NCI-H1105 treated with DMSO at 0.1 percent for 48 hours (cell line): ENCODE results near the gene ZNF14.
"Not testable (repeated sequence)": the region's sequence is repeated elsewhere in the genome, so short reads cannot be mapped to it uniquely, and the experiment has no call there.

Experiments
- DNase-seq: peaks from one replicate; lab custom pipeline; 2025; lab: John Stamatoyannopoulos, UW

Gene ZNF14

DNA sequence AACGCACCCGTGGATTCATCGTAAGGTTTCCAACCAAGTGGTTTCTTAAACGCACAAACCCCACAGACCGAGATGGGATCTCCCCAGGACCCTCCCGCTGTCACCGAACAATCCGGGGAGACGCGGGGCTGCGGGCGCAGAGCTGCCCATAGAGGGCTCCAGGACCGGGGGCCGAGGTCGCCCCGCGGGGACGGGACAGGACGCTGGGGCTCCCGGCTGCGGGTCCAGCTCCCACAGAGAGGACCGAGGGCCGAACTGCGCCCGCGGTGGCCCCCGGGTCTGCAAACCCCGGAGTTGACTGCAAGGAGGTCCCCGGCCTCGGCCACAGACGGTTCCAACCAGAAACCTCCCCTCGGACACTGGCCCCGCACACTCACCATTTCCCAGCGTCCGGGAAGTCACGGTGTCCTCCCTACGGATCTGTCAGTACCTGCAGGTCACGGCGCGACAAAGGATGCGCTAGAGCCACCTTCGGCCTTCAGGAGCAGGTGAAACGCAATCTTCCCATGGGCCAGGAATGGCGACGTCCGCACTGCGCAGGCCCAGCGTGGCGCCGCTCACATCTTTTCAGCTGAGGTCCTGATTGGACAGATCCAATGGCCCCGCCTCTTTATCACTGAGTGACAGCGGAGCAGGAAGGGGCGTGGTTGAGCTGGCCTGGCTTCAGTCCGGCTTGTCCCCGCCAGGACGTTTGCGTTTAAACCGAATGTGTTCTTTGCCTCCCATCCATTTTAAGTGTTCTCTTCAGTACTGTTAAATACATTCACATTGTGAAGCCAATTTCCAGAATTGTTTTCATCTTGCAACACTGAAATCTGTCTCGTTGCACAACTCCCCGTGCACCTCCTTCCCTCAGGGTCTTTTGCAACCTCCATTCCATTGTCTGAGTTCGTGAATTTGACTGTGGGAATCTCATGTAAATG, at the start of gene ZNF14:
Gene ZNF14 (minus strand): TSS at position 534 of the 923 bp plus-strand sequence. CDS start 154 bp downstream, at position 380.
- DNase-seq = peak; percentile 96

DNA sequence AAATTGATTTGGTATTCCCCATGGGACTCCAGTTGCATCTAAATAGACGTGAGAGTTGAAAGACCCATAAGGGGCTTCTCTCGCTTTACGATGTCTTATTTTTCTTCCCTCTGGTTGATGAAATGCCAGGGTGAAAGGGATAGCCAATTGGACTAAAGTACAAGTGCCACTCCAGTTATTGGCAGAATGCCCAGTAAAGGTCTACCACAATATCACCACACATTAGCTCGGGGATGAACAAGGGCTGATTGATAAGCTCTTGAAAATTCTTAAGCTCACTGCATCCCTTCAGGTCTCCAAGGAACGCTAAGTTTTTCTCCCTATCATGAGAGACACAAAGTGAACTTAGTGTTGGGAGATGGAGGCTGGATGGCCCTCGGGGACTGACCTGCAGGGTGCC, 48.9 kb upstream of the ZNF14 start:
- DNase-seq = peak; percentile 93

DNA sequence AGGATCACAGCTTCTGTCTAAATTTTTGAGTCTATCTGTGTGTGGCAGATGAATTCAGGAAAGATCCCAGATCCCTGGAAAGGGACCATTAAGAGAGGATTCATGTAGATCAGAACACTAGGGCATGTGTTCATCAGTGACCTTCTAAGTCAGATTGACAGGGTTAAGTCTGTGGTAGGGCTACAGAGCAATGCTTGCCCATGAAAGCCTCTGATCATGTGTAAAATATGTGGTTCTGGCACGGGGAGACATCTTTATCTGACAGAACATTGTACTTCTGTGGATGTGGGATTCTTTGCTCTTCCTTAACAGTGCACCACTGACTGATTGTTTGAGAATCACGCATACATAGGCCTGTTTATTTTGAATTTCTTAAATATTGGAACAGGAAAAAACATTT, 45.8 kb upstream of the ZNF14 start:
- no peak for DNase-seq

DNA sequence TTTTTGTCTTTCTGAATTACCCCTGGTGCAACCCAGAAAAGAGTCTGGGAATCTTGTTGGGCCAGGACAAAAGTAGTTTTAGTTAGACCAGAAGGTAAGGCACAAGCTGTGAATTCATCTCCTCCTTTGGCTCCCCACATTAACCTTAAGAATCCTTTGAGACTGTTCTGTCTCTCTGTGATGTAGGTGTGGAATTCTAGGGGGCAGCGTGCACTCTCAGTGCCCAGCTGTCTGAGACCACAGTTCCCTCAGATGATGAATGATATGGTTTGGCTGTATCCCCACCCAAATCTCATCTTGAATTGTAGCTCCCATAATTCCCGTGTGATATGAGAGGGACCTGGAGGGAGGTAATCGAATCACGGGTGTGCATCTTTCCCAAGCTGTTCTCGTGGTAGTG, 44.8 kb upstream of the ZNF14 start:
- no peak for DNase-seq

DNA sequence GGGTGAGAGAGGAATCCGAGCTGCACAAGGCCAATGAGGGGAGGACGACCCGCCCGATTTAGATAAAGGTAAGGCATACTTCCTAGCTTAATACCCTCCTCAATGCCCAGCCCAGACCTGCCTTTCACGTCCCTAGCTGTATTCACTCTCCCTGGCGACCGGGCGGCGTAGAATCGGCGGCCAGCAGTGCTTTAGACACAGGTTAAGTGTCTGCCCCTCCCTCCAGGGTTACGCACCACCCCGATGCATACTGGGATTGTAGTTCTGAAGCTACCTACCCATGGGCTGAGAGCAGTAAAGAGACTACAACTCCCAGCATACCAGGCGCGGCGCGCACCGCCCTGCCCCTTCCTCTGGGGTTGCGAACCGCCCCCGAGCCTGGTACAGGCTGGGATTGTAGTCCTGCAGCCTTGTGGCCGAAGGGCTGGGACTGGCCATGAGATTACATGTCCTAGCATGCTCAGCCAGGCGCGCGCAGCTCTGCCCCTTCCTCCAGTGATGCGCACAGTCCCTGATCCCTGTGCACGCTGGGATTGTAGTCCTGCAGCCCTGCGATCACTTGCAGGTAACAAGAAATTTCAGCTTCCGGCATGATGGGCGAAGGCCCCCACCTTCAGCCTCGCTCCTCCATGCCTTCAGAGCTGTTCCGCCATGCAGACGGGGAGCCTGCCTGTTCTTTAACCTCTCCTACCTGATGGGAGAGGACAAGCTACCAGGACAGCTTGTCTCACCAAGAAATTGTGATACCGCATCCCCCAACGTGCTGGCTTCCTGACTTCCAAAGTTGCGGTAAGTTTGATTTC, 43.5 kb upstream of the ZNF14 start:
- peak; percentile 99 for DNase-seq

DNA sequence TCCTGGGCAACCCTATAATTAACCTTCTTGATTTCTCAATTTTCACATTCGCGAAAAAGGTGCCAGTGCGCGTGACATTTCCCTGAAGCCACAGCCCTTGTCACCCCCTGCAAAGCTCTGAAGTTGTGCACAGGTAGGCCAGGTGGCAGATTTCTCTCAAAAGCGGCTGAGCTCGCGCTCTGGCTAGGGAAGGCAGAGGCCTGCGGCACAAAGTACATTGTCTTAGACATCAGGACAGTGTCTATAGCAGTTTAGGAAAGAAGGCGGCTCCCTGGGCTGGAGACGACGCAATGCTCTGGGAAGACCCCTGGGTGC, 42.9 kb upstream of the ZNF14 start:
- DNase-seq = peak; percentile 77

DNA sequence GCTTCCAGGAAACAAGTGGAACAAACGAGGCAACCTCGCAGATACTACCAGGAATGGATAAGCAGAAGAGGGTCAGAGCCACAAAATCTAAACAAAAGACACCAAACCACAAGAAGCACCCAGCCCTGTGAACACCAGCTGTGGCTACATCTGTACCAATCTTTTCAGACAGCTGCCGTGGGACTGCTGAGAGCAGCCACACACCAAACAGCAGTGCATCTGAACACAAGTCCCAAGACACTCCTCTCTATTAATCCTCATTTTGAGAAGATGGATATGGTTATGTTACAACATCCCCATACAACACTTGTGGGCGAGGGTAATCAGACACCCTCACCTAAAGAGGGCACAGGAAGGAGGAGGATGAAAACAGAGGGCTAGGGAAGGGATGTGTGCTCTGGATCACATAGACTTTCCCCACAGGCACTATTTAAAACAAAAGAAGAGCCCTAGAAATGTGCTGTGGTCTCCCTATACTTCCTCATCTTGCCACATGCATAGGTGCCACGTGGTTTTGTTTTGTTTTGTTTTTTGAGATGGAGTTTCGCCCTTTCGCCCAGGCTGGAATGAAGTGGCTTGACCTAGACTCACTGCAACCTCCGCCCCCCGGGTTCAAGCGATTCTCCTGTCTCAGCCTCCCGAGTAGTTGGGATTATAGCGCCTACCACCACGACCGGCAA, 41.6 kb upstream of the ZNF14 start:
- DNase-seq = no peak

DNA sequence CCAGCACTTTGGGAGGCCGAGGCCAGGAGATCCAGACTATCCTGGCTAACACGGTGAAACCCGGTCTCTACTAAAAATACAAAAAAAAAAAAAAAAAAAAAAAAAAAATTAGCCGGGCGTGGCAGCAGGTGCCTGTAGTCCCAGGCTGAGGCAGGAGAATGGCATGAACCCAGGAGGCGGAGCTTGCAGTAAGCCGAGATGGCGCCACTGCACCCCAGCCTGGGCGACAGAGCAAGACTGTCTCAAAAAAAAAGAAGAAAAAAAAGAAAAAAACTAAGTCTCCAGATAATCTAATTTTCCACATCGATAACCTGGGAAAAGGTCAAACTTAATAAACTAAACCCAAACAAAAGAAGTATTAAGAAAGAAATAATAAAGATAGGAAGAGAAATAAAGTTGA, 39.1 kb upstream of the ZNF14 start:
- DNase-seq = not testable (repeated sequence)

DNA sequence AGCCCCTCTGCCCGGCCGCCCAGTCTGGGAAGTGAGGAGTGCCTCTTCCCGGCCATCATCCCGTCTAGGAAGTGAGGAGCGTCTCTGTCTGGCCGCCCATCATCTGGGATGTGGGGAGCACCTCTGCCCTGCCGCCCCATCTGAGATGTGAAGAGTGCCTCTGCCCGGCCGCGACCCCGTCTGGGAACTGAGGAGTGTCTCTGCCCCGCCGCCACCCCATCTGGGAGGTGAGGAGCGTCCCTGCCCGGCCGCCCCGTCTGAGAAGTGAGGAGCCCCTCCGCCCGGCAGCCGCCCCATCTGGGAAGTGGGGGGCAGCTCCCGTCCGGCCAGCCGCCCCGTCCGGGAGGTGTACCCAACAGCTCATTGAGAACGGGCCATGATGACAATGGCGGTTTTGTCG, 37.1 kb upstream of the ZNF14 start:
- not testable (repeated sequence) for DNase-seq

DNA sequence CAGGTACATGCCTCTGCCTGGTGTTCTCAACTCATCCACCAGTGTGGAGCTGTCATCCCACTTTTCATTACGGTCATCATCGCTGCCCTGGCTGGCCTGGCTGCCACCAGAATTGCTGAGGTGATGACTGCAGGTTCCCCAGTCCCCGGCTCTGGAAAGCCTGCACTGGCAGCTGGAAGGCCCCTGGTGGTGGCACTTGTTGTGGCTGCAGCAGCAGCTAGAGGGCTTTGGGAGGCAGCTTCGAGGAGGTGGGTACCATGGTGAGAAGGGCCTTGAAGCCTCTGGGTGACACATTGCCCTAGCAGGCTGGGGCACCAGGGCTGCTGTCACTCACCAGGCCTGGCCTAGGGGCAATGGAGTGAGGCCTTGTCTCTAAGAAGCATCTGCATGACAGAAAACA, 25.3 kb upstream of the ZNF14 start:
- DNase-seq = no peak

DNA sequence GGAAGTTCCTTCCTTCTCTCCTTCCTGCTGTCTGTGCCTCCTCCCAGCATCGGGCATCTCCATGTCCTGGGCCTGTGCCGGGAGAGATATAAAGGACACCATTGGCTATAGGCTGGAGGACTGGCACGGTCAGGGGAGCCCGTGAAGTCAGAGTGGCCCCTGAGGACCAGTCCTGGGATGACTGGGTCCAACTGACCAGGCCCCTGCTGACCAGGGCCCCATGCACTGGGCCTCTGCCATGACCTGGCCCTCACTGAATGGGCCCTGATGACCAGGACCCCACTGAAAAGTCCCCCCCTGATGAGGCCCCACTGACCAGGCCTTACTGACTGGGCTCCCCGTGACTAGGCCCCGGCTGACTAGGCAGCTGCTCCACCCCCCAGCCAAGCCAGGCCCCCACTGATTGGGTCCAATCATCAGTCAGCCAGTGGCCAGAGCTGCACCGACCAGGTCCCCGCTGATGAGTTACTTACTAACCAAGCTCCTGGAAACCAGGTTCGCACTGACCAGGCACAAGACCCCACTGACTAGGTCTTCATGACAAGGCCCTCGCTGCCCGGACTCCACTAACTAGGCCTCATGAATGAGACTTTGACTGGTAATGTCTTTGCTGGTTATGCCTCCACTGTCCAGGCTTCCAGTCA, 20.0 kb upstream of the ZNF14 start:
- no peak for DNase-seq

DNA sequence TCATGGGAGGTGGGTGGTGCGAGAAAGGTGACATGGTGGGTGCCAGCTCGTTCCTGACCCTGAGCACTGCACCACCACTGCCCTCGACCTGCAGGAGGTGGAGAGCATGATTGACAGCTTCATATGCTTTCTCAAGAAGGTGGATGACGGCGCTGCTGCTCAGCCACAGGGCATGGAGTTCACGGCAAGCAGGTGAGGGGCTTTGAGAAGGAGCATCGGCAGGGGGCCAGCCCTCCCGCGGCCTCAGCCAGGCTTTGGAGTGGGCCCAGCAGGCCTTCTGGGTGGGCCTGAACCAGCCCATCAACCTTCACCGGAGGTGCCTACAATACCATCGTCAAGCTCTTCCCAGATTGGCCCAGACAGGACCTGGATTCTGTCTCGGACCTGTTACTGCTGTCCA, 18.9 kb upstream of the ZNF14 start:
- no peak for DNase-seq

DNA sequence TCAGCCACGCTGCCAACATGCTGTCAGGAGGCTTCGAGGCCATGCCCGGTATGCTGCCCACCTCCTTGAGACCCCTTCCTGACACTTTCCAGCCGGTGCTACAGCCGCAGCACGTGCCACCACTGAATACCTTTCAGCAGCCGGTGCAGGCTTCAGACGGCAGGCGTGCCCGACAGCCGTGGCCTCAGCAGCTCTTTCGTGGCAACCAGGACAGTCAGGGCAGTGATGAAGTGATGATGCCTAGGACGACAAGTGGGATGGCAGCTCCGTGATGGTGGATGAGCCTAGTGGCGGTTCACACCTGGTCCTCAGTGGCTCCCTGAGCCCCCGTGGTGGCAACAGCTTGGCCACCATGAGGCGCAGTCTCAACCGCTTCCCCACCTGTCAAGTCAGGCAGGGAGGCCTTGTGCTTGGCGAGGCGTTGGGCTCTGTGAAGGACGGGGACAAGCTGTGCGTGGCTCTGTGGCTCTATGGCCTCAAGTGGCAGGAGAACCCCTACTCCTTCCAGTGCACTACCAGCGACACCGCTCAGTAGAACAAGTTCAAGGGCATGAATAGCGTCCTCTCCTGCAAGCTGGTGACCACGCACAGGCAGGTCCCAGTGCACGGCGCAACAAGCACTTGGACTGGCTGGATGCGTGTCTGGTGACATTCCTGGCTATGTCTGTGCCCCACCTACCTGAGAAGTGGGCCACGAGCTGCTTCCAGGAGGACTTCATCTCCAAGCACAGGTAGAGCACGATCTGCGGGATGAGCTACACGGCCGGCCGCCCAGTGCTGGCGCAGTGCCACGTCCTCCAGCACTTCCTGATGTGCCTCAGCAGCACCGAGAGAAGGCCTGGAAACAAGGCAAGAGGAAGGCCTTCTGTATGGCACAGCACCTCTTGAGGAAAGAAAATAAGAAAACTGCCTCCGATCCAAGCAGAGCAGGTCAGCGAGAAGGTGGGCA, 18.2 kb upstream of the ZNF14 start:
- no peak for DNase-seq

DNA sequence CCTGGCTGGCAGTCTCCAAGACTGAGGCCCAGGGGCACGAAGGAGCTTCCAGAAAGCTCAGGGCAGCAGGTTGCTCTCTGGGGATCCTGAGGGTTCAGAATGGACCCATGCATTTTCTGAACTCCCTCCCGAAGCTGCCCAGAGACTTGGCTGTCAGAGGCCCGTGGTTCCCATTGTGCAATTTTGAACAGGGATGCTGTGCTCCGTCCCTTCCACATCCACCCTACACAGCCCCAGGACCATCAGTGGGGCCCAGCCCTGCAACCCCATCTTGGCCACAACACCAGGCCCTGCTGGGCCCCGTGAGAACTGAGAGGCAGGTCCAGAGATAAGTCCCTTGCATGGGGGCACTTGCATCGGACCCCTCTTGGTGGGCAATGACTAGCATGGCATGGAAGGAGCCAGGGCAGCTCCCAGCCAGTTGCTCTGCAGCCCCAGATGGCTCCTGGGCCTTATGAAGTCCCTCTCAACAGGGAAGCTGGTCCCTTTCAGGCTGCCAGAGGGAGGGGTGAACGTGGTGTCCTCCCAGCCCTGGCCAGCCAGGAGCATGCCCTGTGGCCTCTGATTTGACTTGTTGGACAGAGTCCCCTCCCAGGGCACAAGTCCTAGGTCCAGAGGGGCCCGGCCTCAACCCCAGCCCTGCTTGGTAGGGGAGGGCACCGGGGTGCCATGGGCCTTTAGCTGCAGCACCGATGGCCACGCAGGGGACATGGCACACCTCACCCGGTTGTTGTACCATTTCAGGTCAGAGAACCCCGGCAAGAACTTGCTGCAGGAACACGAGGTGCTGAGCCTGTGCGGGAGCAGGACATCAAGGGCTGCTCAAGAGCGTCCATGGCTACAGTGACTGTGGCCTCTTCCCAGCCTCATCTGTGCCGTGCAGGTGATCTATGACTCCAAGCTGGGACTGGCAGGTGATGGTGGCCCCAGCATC, 17.3 kb upstream of the ZNF14 start:
- DNase-seq = no peak

DNA sequence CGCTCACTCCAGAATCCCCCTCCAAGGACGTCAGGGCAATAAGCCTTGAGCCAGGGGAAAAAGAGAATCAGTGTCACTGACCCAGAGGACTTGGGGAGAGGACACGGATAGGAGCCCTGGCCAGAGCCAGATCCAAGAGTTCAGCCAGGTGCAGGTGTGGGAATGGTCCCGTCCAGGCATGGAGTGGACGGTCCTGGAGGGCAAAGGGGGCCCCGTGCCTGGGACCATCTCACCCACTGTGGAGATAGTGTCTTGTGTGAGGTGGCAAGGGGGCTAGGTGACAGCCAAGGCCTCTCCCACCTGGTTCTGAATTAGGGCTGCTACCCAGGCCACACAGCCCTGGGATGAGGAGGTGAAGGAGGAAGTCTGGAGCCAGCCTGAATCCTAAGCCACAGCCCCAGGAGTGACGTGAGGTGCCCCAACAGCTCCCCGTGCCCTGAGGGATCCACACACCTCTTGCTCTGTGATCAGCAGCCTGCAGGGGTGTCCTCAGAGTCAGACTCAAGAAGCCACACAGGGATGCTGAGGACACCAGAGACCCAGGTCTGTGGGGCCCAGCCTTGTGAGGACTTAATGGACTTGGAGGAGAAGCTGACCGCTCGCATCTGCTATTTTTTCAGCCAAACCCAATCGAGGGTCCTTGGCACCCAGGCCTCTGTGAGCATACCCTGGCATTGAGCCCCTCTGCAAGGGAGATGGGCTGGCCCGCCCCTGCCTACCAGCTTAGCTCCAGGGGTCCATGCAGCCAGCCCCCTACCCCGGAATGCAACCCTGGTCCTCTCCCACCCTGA, 16.4 kb upstream of the ZNF14 start:
- DNase-seq = no peak

DNA sequence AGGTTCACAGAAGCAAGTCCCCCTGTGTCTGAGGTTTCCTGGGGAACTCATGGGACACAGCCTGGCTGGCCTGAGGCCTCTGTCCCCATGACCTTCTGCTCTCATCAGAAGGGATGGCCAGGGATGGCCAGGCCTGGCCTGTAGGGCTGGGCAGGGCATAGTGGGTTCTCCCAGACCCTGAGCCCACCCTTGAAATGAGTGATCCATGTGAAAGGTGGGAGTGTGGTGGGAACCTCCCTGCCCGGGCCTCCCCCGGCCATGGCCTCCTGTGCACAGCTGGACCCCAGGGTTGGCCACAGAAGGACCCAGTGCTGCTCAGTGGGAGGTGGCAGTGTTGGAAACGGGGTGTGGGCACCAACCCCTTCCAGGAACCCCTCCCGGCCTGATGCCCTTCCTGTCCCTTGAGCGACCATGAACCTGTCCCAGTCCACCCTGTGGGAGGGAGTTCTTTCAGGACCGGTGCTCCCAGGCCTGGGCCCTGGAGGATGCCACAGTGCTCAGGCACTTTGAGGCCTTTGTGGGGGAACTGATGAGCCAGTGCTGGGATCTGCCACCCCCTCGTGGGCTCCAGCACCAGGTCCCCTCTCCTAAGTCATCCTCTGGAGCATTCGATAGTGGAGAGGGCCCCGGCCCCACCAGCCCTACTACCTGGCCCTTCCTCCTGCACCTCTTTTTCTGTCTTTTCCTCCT, 15.5 kb upstream of the ZNF14 start:
- DNase-seq = no peak

DNA sequence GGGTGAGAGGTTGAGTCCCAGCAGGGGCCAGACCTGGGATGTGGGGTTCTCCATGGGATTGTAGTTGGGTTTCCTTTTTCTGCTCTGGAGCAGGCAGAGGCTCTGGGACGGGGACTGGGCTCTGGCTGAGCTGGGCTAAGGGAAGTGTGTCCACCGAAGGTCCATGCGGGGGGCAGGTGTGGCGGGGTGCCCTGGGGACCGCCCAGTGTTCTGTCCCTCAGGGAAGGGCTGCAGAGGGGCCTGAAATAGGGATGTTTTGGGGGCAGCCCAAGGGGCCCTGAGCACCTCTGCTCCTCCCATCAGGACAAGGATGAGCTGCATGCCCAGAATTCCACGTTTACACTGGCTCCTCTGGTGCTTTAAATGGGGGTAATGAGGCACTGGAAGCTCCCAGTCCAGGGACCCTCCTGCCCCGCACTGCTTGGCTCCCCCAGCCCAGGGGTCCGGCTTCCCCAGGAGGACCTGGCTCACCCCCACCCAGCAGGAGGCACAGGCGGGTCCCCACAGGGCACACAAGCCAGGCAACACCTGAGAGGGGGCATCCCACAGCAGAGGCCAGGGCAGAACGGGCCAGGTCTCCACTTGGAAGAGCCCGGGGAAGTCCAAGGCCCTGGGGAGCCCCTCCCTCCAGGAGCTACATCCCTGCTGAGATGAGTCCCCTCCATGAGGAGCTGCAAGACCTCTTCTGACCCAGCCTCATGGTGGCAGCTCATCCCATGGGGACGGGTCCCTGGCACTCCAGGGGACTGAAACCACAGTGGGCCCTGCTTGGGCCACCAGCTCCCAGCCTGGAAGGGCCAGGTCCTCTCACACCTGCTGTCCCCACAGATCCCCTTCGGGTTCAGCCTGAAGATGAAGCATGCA, 14.7 kb upstream of the ZNF14 start:
- no peak for DNase-seq
